GM12892 (cell line): ENCODE results near the gene LRP2BP.

ENCODE experiments used
- POLR2A ChIP-seq: IDR thresholded peaks from 2 replicates; pipeline ENCODE4 v1.6.1; 2011; ENCODE audit warnings: low read depth, low read length, control low read depth
- POLR2AphosphoS5 ChIP-seq: IDR thresholded peaks from 2 replicates; pipeline ENCODE4 v1.6.1; 2011; ENCODE audit warnings: low read depth, low read length, control low read depth

DNA sequence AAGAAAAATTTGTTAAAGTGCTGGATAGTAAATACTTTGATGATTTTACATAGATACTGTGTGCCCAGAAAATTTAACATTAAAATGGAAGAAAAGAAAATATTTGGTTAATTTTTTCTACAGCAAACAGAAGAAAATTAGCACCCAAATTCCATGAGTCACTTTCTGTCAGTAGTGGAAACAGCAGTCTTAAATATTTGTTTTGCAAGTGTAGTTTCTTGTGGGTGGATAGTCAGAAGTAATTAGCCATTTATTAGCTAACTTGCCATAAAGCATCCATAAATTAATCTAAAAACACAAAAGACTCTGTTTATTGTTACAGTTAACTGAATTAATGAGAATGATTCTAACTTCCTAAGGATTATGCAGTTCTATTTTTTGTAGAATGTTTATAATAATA, 39.7 kb upstream of the LRP2BP start:
- TF ChIP-seq POLR2AphosphoS5: no peak
- TF ChIP-seq POLR2A: no peak
